HUES48 (cell line): ENCODE measurements around the gene SLC25A21.

Experiments
- H3K27ac ChIP-seq: one replicate; pipeline ENCODE4 v1.7.0; 2013; ENCODE audit warnings: low read depth, low read length, inconsistent platforms
- H3K27me3 ChIP-seq: 2 replicates; pipeline ENCODE4 v1.6.1; 2013; ENCODE audit warnings: mild to moderate bottlenecking, low read length; ENCODE audit not compliant: control insufficient read depth, insufficient read depth
- H3K36me3 ChIP-seq: 2 replicates; pipeline ENCODE4 v1.6.1; 2013; ENCODE audit warnings: low read length; ENCODE audit not compliant: control insufficient read depth, insufficient read depth
- H3K4me1 ChIP-seq: 2 replicates; pipeline ENCODE4 v1.6.1; 2013; ENCODE audit warnings: mild to moderate bottlenecking, low read length; ENCODE audit not compliant: control insufficient read depth, insufficient read depth
- H3K4me3 ChIP-seq: 2 replicates; pipeline ENCODE4 v1.5.1; 2013; ENCODE audit warnings: mild to moderate bottlenecking, low read depth, low read length
- H3K9ac ChIP-seq: 2 replicates; pipeline ENCODE4 v1.6.1; 2013; ENCODE audit warnings: mild to moderate bottlenecking, low read depth, low read length, moderate library complexity
- H3K9me3 ChIP-seq: 2 replicates; pipeline ENCODE4 v1.6.1; 2013; ENCODE audit warnings: low read length; ENCODE audit not compliant: control insufficient read depth, insufficient read depth

The SLC25A21 gene

DNA sequence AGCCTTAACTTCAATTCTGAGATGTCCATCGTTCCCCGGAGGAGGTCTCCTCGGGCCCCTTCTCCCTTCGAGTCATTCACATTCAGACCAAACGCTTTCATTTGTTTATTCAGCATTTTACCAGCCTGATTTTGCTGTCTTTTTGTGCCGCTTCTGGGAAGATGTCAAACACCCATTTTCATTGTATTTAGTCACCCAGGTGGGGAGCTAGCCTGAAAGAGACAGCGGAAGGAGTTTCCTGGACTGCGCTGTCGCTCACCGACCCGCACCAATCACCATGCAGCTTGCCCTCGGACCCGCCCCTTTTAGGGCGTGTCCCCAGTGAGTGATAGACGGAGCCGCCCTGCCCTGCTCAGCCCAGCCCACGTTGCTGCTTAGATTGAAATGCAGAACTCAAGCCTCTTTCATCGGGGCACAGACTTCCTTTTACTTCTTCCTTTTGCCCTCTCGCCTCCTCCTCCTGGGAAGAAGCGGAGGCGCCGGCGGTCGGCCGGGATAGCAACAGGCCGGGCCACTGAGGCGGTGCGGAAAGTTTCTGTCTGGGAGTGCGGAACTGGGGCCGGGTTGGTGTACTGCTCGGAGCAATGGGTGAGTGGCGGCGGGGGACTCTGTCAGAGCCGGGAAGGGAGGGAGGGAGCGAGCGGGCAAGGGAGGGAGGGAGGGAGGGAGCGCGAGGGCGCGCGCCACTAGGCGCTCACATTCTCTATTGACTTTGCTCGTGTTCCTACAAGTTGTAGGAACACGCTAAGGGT is 510.7 kb downstream of the SLC25A21 start, which contains the start of gene PAX9:
PAX9 (plus strand) TSS at position 355 of the 752 bp plus-strand sequence; CDS start at position 585, 230 bp downstream.
- Histone ChIP-seq H3K9me3 (no peaks in the 10 kb centered on the region), H3K4me3 (peak within 1 kb of the TSS; percentile 51), H3K36me3 (no peaks in the 10 kb centered on the region), H3K4me1 (peaks cover 23% of the 10 kb centered on the region), H3K9ac (no peak within 1 kb of the TSS), H3K27ac (no peak within 1 kb of the TSS), H3K27me3 (peaks cover 98% of the 10 kb centered on the region)

DNA sequence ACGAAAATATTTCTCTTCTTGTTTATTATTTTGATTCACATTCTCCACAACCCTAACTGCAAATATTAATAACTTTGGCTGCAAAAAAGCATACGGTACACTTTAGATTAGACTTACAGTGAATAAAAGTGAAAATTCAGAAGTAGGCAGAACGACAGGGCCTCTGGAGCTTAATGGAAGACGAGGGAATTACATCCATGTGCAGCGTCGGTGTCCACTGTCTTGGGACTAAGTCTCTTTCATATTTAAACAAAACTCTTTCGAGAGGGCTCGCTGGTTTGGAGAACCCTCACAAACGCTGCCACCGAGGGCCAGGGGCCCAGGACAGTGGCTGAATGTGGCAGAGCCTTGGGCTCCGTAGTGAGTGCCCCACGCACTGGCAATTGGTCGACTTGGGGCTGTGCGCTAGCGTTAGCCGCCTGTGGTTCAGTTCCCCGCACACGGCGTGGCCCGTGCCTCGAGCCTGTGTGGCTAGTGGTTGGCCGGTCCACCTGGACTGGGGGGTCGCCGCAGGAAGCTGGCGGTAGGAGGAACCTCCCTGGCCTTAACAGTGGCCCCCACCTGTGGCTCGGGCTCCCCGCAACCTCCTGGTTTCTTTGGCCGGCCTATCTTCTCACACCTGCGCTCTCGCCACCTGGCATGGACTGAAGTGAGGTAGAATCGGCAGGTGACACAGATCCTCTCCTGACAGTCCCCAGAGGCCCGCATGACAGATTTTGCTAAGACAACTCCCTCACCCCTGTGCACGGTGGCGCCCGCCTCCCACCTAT is 511.5 kb downstream of the SLC25A21 start:
- Histone ChIP-seq H3K9ac (no peak overlapping the region), H3K27ac (no peak overlapping the region), H3K36me3 (no peaks in the 10 kb centered on the region), H3K9me3 (no peaks in the 10 kb centered on the region), H3K4me1 (peaks cover 23% of the 10 kb centered on the region), H3K27me3 (peaks cover 98% of the 10 kb centered on the region), H3K4me3 (peak overlapping the region; percentile 51)

DNA sequence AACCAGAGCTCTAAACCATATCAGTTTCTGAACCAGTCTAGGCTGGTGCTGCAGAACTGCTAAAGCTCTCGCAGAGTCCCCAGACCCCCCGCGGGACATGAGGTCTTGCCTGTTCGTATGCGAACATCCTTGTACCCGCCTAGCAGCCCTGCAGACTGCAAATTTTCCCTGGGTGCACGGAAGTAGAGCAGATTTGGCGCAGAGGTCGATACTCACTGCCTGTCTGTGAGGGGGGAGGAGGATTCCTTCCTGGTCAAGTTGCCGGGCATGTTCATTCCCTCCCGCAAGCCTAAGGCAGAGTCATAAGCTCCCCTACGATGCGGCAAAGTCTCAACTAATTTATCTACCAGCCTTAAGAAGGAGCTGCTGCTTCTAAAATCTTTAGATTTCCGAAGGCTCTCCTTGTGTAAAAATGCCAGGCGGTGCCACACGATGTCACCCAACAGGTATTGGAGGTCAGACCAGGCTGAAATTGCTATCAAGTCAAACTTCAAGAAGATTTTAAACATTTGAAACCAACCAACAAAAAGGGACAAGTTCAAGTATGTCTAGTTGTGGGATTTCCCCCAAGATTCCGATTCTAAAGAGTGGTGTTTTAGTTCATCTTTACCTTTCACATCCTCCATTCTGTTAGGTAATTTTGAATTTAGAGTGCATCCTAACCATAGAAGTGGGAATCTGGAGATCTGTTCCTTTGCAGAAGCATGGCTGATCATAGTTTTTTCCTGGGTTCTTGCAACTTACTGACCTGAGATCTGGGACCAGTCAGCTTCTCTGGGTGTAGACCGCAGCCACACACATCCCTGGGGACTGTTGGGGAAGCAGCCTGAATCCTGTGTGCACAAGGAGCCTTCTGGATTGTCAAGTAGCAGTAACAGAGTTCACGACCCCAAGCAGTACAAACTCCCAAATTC is 512.3 kb downstream of the SLC25A21 start:
- no peaks in the 10 kb centered on the region for H3K9me3 ChIP-seq
- no peak overlapping the region for H3K9ac ChIP-seq
- no peaks in the 10 kb centered on the region for H3K36me3 ChIP-seq
- H3K4me3 ChIP-seq = no peak overlapping the region
- peaks cover 23% of the 10 kb centered on the region for H3K4me1 ChIP-seq
- no peak overlapping the region for H3K27ac ChIP-seq
- H3K27me3 ChIP-seq = peaks cover 98% of the 10 kb centered on the region

DNA sequence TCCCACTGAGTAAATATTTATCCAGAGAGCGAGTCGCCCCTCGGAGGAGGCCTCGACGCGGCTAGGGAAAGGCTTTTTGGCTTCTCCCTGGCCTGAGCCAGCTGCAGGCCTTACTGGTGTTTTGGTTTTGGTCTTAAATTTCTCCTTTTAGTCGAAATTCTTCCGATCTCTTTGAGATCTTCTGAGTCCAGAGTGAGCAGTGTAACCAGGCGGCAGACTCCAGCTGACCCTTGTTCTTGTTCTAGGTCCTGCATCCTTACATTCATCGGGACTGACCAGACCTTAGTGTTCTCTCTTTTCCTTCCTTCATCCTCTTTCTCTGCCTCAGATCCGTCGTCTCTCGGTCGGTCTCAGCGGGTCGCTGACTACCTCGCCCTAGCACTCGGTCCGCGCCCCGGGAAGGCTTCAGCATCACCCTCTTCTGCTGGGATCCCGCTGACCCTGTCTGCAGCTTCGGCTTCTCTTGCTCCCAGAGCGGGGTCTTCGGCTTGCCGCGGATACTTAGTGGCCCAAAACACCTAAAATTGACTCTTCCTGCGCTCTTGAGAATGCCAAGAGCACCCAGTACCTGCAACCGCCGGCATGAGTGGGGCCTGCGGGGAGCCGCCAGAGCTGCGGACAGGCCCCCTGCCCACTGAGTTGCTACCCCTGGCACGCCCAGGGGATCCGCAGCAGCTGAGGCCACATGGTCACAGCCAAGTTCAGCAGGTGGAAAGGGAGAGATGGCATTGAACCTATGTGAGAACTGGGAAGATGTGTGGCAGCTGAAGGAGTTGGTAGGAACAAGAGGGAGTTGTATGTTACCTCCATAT is 513.2 kb downstream of the SLC25A21 start:
- Histone ChIP-seq H3K27ac (no peak overlapping the region), H3K27me3 (peaks cover 98% of the 10 kb centered on the region), H3K9ac (no peak overlapping the region), H3K4me3 (no peak overlapping the region), H3K36me3 (no peaks in the 10 kb centered on the region), H3K4me1 (peaks cover 20% of the 10 kb centered on the region), H3K9me3 (no peaks in the 10 kb centered on the region)

DNA sequence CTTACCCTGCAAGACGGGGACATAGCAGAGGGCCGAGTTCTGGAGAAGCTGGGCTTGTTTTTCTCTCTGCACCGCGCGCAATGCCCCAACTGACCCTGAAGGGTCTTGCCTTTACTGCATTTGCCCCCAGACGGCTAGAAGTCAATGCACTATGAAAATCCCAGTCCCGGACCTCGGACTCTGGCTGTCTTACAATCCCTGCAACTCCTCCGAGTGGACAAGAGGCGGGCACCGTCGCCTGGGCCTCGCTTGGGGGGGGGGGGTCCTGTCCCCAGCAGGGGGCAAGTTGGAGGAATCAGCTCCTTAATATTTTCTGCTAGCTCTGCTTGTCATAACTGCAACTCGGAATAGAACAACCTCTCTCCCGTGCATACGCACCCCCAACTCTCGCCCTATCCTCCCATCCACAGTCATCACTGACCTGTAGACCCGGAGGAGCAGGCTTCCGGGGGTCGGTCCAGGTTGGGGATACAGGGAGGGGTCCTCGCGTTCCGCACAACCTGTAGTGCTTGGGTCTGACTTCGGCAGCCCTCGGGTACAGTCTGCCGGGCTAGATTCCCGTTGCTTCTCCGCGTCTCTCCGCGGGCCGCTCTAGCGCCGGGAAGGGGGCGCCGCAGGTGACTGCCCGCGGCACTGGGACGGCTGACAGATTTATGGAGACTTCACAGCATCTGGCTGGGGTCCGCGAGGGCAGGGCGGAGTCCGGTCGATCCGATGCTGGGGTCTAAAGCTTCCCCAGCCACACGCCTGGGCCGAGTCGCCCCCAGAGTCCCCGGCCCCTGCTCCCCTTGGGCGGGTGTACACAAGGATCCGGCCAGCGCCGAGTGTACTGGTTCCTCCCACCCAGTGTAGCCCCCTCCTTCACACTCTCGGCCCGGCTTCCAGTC is 514.0 kb downstream of the SLC25A21 start:
- Histone ChIP-seq H3K27ac (no peak overlapping the region), H3K4me1 (peaks cover 13% of the 10 kb centered on the region), H3K27me3 (peaks cover 98% of the 10 kb centered on the region), H3K9ac (no peak overlapping the region), H3K4me3 (no peak overlapping the region), H3K36me3 (no peaks in the 10 kb centered on the region), H3K9me3 (no peaks in the 10 kb centered on the region)

DNA sequence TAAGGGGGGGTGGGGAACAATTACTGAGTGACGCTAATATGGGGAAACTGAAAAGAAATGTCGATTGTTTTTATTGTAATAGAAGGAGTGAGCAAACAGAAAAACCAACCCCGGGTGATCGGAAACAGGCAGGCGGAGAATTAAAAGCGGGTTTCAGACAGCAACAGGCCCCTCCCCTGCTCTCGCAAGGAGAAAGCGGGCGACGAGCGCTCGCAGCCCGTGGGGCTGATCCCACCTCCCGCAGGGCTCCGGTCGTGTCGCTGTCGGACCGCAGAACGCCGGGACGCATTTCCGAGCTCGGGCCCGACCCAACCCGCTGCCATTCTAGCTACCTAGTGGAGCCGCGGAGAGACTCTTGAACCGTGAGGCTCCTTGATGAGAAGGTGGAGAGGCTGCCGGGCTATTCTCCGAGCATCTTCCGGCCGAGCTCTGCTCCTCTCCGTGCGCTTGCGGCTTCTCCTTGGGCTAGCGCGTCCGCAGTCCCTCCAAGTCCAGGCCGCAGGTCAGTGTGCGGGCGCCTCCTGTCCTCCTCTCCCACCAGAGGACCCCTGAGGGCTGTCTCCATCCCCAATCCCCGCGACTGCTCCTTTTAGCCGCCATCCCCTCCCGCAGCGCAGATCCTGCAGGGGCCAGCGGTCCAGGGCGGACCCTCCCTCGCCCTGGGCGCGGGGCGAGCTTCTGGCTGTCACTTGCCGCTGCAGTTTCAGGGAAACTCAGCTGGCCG is 514.8 kb downstream of the SLC25A21 start:
- no peak overlapping the region for H3K27ac ChIP-seq
- H3K4me3 ChIP-seq = no peak overlapping the region; the same call in 1 of the 2 replicates
- H3K27me3 ChIP-seq = peaks cover 98% of the 10 kb centered on the region

DNA sequence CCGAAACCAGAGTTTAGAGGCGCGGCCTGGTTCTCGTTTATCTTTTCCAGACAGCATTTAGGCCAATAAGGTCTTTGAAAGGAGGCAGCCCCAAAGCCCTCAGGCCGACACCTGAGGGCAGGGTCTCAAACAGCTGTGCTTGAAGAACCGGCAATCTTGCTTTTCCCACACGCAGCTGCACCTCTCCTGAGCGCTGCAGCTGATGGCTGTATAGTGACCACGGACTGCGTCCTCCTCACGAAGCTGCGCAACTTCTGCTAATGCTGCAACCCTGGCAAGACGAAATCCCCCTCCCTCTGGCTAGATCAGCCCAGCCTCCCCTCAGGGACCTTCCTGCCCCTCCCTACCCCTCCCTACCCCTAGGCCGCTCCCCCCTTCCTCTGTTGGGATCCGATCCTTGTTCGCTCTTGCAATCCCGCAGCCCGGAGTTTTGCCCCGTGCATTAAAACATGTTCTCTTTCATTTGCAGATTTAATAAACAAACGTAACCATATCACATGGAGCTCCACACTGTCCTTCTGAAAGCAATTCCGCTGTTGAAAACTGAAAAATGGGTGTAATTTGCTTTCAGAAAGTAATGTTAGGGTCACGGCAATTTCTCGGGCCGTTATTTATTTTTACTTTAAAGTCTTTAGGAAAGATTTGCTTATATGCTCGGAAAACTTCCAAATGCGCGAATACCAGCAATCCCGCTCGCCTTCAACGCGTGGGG is 515.6 kb downstream of the SLC25A21 start:
- no peak overlapping the region for H3K4me3 ChIP-seq
- no peaks in the 10 kb centered on the region for H3K9me3 ChIP-seq
- no peak overlapping the region for H3K27ac ChIP-seq
- H3K36me3 ChIP-seq = no peaks in the 10 kb centered on the region
- no peaks in the 10 kb centered on the region; the same call in 1 of the 2 replicates for H3K4me1 ChIP-seq
- H3K27me3 ChIP-seq = peaks cover 98% of the 10 kb centered on the region
- H3K9ac ChIP-seq = no peak overlapping the region

More for the DNA sequence above, 514.8 kb downstream of the SLC25A21 start:
- Histone ChIP-seq H3K4me1 (peaks cover 5% of the 10 kb centered on the region), H3K9me3 (no peaks in the 10 kb centered on the region), H3K9ac (no peak overlapping the region), H3K36me3 (no peaks in the 10 kb centered on the region)

DNA sequence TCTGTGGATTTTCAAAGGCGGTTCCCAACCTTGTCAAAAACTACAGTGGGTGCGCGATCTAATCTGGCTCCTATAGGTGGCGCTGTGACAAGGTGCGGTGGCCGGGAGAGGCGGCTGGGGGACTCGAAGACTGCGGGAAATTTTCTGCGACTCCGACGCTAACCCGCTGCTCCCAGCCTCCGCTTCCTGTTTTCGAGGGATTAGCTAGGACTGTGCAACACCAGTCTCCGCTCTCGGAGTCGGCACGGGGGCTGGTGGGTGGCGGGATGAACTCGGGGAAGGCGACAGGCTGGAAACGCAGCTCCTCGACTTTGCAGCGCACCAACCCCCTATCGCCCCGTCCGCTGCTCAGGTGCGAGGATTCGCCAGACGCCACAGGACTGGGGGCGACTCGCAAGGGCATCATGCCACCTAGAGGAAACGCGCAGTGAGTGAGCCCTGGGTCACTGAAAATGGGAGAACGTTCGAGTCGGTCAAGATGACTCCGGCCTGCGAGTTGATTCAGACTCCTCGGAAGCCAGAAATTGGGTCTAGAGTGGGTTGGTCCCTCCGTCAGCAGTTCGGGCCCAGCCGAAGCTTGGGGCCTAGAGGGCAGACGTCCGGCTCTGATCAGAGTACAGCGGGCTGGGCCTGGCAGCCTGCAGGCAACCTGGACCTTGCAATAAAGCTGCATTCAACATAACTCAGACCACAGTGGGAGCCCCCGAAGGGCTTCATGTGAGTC is 516.3 kb downstream of the SLC25A21 start:
- H3K27ac ChIP-seq = no peak overlapping the region
- no peaks in the 10 kb centered on the region for H3K9me3 ChIP-seq
- no peak overlapping the region for H3K9ac ChIP-seq
- no peaks in the 10 kb centered on the region for H3K36me3 ChIP-seq
- H3K4me3 ChIP-seq = peak overlapping the region; percentile 38; the same call in 1 of the 2 replicates
- no peaks in the 10 kb centered on the region; the same call in 1 of the 2 replicates for H3K4me1 ChIP-seq
- H3K27me3 ChIP-seq = peaks cover 100% of the 10 kb centered on the region
